H1 (cell line): ENCODE data around the gene RHBDF1. TPM values are rescaled to one million over a fixed set of nuclear protein-coding genes. Genes with fewer than 3 reads are reported as not detected.

ENCODE experiments used
- CEBPB ChIP-seq: IDR thresholded peaks from 2 replicates; pipeline ENCODE4 v1.6.1; 2012; ENCODE audit warnings: low read depth, low read length
- POU5F1 ChIP-seq: IDR thresholded peaks from 2 replicates; pipeline ENCODE4 v1.6.1; 2011; ENCODE audit warnings: low read depth, mild to moderate bottlenecking, low read length, moderate library complexity
- TEAD4 ChIP-seq: IDR thresholded peaks from 2 replicates; pipeline ENCODE4 v1.6.1; 2012; ENCODE audit warnings: low read depth, low read length, inconsistent platforms, mixed read lengths
- polyA plus RNA-seq, 7 experiments: library from polyadenylated mRNA; depleted of rRNA in 3 of 7; stranded (reverse) in 5 of 7; unstranded in 2 of 7; fragments of >200 nt in 5 of 7; fragments of 200-250 nt in 2 of 7; gene quantifications; 1 replicate in 5 of 7; 2 replicates in 1 of 7; 4 replicates in 1 of 7; pipeline versions ENCODE4 v1.2.1 to v1.2.3, GENCODE V29; 2011 to 2013; ENCODE audit warnings: missing spikeins in 2 of 7, mixed read lengths in 2 of 7
- total RNA-seq: library from RNA; stranded (reverse); fragmentation: NEBNext Ultra II Directional; extraction: Animal tissue kit (Norgen Biotek cat#: 25700); gene quantifications from 2 replicates; pipeline ENCODE4 v1.2.1, GENCODE V29; 2021

The RHBDF1 gene
- total and polyA plus RNA-seq, 2 of the 8 experiments (the other 6 are each of a cell fraction or from before 2014, with no cell fraction given) = 37.4 to 51.6 TPM

GRCh38 chr16:60929-61878, 11.2 kb downstream of the RHBDF1 start (continued):
- no peak for TF ChIP-seq TEAD4
- no peak for TF ChIP-seq CEBPB
- TF ChIP-seq POU5F1 = no peak
